Gastrocnemius medialis (tissue), 4 donors: ENCODE results near the gene AQP12B. TPM values are rescaled to one million over a fixed set of nuclear protein-coding genes. Genes with fewer than 3 reads are reported as not detected.
"Not testable (repeated sequence)": the region's sequence is repeated elsewhere in the genome, so short reads cannot be mapped to it uniquely, and the experiment has no call there.

Source experiments
- ATAC-seq, 2 donors: fragments of 150-250 bp; one replicate each; pipeline ENCODE4 v1.9.1; 2016
- DNase-seq, 2 donors: peaks; one replicate each; pipeline ENCODE4 v3.0.0-alpha.2; 2019
- H3K27ac ChIP-seq, 4 donors: fragments of 200-600 bp; sonication (generic); 1 replicate in 1 of 4; 2 replicates in 3 of 4; pipeline ENCODE4 v1.5.1; 2016 to 2018; ENCODE audit warnings: mild to moderate bottlenecking in 2 of 4, moderate library complexity in 1 of 4
- H3K27me3 ChIP-seq, 3 donors: fragments of 200-600 bp; sonication (generic) in 2 of 3; 1 replicate in 1 of 3; 2 replicates in 2 of 3; pipeline versions ENCODE4 v1.5.1 to v1.6.0; 2016 to 2019; ENCODE audit warnings: mild to moderate bottlenecking in 1 of 3, moderate library complexity in 1 of 3
- H3K36me3 ChIP-seq, 2 donors: fragments of 200-600 bp; sonication (generic) in 1 of 2; one replicate each; pipeline ENCODE4 v1.5.1; 2017 to 2018
- H3K4me1 ChIP-seq, 2 donors: fragments of 200-600 bp; sonication (generic) in 1 of 2; one replicate each; pipeline ENCODE4 v1.5.1; 2016 to 2017; ENCODE audit warnings: mild to moderate bottlenecking in 2 of 2
- H3K4me3 ChIP-seq, 4 donors: fragments of 200-600 bp; sonication (generic) in 3 of 4; 1 replicate in 1 of 4; 2 replicates in 3 of 4; pipeline ENCODE4 v1.5.1; 2016 to 2019; ENCODE audit warnings: mild to moderate bottlenecking in 2 of 4
- H3K9me3 ChIP-seq, 3 donors: fragments of 200-600 bp; sonication (generic) in 2 of 3; 1 replicate in 1 of 3; 2 replicates in 2 of 3; pipeline ENCODE4 v1.5.1; 2016 to 2019
- CTCF ChIP-seq, 5 experiments: fragments of 450-650 bp in 3 of 5; fragments of 200-600 bp in 2 of 5; sonication (generic) in 2 of 5; IDR thresholded peaks in 4 of 5; conservative IDR thresholded peaks in 1 of 5; 1 replicate in 4 of 5; 2 replicates in 1 of 5; pipeline ENCODE4 v1.5.1; 2016 to 2019; ENCODE audit warnings: antibody characterized with exemption in 5 of 5, mild to moderate bottlenecking in 3 of 5, moderate library complexity in 3 of 5
- POLR2A ChIP-seq, 2 donors: fragments of 450-650 bp; IDR thresholded peaks; one replicate each; pipeline ENCODE4 v1.6.1; 2017; ENCODE audit warnings: antibody characterized with exemption in 2 of 2, mild to moderate bottlenecking in 2 of 2, moderate library complexity in 2 of 2
- in situ Hi-C, 4 donors: fragments of 200-750 bp; cut with MboI; loops; one replicate each; pipeline versions ENCODE4 v1.15.0 to v1.8.0; 2017; ENCODE audit warnings: low sequenced_read_pairs in 4 of 4
- intact Hi-C: fragments of 100-400 bp; cut with DNase I; formaldehyde crosslinking; loops from one replicate; pipeline ENCODE4 v1.15.1; 2023; ENCODE audit warnings: low total_unique reads
- total RNA-seq, 4 donors: library from RNA; depleted of rRNA; stranded (reverse); fragments of >200 nt; gene quantifications; one replicate each; pipeline versions ENCODE4 v1.1.0 to v1.2.3, GENCODE V29; 2016

Gene AQP12B
- total RNA-seq, 4 donors from 2014 or later: not detected

DNA sequence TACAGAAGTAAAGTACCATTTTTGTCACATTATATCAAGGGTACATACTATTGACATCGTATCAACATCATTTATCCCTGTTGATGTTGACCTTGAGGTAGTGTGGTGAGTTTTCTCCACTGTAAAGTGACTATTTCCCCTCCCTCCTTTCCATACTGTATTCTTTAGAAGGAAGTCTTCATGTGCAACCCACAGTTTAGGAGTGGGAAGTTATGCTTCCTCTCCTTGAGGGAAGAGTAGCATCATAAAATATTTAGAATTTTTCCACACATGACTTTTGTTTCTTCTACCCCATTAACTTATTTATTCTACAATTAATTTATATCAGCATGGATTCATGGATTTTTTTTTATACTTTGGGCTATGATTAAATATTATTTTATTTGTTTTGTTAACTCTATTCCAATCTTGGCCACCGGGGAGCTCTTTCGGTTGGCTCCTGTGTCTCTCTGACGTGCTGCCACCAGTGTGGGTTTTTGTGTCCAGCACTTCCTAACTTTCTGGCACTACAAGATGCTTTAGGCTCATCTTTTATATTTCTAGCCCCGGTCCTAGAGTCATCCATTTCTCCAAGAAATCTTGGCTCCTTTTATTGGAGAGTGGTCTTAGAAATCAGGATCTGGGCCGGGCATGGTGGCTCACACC is 19.0 kb downstream of the AQP12B start:
- DNase-seq (no peak), ATAC-seq (no peak)
- no peak for TF ChIP-seq POLR2A (IDR thresholded peaks at IDR 0.05)
- TF ChIP-seq CTCF (IDR thresholded peaks at IDR 0.05 in 4 of 5, conservative IDR thresholded peaks at IDR 0.05 in 1 of 5): no peak
- peaks cover 0 to 22% (median 3%) of the 10 kb centered on the region in 3 donors for H3K27me3 ChIP-seq
- no peak overlapping the region for H3K4me3 ChIP-seq
- in situ Hi-C loops: no loop called here
- no peak overlapping the region for H3K27ac ChIP-seq
- H3K4me1 ChIP-seq: no peaks in the 10 kb centered on the region
- intact Hi-C loops: no loop called here
- no peaks in the 10 kb centered on the region for H3K36me3 ChIP-seq
- H3K9me3 ChIP-seq: peaks cover 0 to 5% (median 0%) of the 10 kb centered on the region in 3 donors

- DNase-seq: no peak
- intact Hi-C loops (no loop called here), in situ Hi-C loops (no loop called here)
- Histone ChIP-seq H3K27ac (no peak overlapping the region), H3K36me3 (no peaks in the 10 kb centered on the region), H3K4me1 (no peaks in the 10 kb centered on the region), H3K4me3 (no peak overlapping the region), H3K27me3 (peaks cover 0 to 22% (median 3%) of the 10 kb centered on the region in 3 donors), H3K9me3 (peaks cover 0 to 5% (median 0%) of the 10 kb centered on the region in 3 donors)
- ATAC-seq: no peak
- TF ChIP-seq POLR2A (IDR thresholded peaks at IDR 0.05) (no peak), CTCF (IDR thresholded peaks at IDR 0.05 in 4 of 5, conservative IDR thresholded peaks at IDR 0.05 in 1 of 5) (no peak)
Observed at GRCh38 chr2:240662681-240663080, 20.0 kb downstream of the AQP12B start.

- H3K36me3 ChIP-seq, H3K9me3 ChIP-seq, in situ Hi-C loops, H3K27ac ChIP-seq, intact Hi-C loops, DNase-seq, H3K4me1 ChIP-seq, H3K4me3 ChIP-seq, ATAC-seq: not testable (repeated sequence)
- peaks cover 0 to 23% (median 0%) of the 10 kb centered on the region in 3 donors for H3K27me3 ChIP-seq
Observed at GRCh38 chr2:240659883-240660282, 22.8 kb downstream of the AQP12B start.

DNA sequence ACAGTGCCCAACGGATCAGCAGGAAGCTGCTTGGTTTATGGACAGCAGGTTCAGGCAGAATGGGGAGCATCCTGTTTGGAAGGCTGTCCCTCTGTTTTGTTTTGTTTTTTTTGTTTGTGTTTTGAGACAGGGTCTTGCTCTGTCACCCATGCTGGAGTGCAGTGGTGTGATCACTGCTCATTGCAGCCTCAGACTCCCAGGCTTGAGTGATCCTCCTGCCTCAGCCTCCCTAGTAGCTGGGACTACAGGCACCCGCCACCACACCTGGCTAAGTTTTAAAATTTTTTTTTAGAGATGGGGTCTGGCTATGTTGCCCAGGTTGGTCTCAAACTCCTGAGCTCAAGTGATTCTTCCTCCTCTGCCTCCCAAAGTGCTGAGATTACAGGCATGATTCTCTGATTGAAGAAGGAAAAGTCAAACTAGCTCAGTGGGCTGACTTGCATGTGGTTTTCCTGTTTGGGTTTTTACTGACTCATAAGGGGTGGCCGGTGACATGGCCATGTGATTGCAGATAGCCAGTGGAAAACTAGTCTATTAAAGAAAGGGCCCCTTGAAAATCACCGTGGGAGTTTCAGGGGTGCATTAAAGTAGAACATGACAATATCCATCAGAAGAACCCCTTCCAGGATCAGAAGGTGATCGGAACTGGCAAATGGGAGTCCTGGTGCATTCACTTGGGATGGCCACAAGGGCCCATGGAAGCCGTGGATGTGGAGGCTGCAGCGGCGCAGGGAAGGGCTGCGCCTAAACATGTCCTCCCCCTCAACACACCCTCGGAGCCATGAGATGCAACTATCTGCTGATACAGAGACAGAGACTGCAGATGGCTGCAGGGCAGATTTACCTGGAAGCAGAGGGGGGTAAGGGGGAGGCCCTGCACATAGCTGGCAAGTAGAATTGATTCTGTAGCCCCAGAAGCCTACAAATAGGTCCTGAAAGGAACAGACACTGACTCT is 26.5 kb downstream of the AQP12B start:
- no peak for TF ChIP-seq POLR2A (IDR thresholded peaks at IDR 0.05)
- no peak for TF ChIP-seq CTCF (IDR thresholded peaks at IDR 0.05 in 4 of 5, conservative IDR thresholded peaks at IDR 0.05 in 1 of 5)
- Histone ChIP-seq H3K4me1 (no peaks in the 10 kb centered on the region), H3K27ac (no peak overlapping the region), H3K36me3 (no peaks in the 10 kb centered on the region), H3K4me3 (no peak overlapping the region), H3K9me3 (no peaks in the 10 kb centered on the region), H3K27me3 (peaks cover 0 to 13% (median 0%) of the 10 kb centered on the region in 3 donors)
- DNase-seq: no peak
- in situ Hi-C loops (no loop called here), intact Hi-C loops (no loop called here)
- ATAC-seq: no peak

DNA sequence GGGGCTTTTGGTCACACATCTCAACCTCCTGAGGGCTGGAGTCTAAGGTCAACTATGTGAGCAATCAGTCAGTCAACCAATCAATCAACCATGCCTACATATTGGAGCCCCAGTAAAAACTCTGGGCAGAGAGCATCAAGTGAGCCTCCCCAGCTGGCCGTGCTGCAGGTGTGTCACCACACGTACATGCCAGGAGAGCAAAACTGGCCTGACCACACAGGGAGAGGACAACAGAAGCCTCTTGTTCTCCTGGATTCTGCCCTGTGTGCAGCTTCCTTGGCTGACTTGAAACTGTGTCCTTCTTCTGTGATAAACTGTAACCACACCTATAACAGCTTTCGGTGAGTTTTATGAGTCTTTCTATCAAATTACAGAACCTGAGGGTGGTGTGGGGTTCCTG is 31.5 kb downstream of the AQP12B start:
- in situ Hi-C loops (no loop called here), intact Hi-C loops (no loop called here)
- DNase-seq (no peak), ATAC-seq (no peak)
- Histone ChIP-seq H3K36me3 (no peaks in the 10 kb centered on the region), H3K4me3 (no peak overlapping the region), H3K9me3 (no peaks in the 10 kb centered on the region), H3K27ac (no peak overlapping the region), H3K4me1 (no peaks in the 10 kb centered on the region), H3K27me3 (peaks cover 5 to 32% (median 18%) of the 10 kb centered on the region in 3 donors)
- TF ChIP-seq POLR2A (IDR thresholded peaks at IDR 0.05) (no peak), CTCF (IDR thresholded peaks at IDR 0.05 in 4 of 5, conservative IDR thresholded peaks at IDR 0.05 in 1 of 5) (no peak)
